HepG2 (cell line): Measurements from ENCODE around the gene COMT. TPM values are rescaled to one million over a fixed set of nuclear protein-coding genes. Genes with fewer than 3 reads are reported as not detected.

Experiments
- ATAC-seq: fragments of 200-7000 bp; cut with Tn5 transposase; 3 replicates; pipeline ENCODE4 v1.9.1; 2020; ENCODE audit warnings: mild to moderate bottlenecking, moderate library complexity
- BruUV-seq: library from RNA; stranded (reverse); fragments of 400-500 nt; replicated peaks from 2 replicates; lab custom pipeline; 2021; lab: Mats Ljungman, UMichigan
- CTCF ChIA-PET: fragments of 300-600 bp; formaldehyde crosslinking; extraction: SDS; loops from one replicate; lab custom pipeline; 2021; ENCODE audit warnings: low total read pairs, inconsistent platforms, low intra/inter-chr PET ratio; lab: Yijun Ruan, JAX
- POLR2A ChIA-PET: fragments of 350-600 bp; sonication (Branson Sonifier 250); formaldehyde crosslinking; loops from one replicate; lab custom pipeline; 2020; ENCODE audit warnings: antibody characterized with exemption, inconsistent platforms; lab: Yijun Ruan, JAX
- DNase-seq: peaks from one replicate; pipeline ENCODE4 v3.0.0-alpha.2; 2015; ENCODE audit warnings: low spot score
- FAIRE-seq: peaks from 3 replicates; lab custom pipeline; 2011; peaks lifted over from hg19 to GRCh38; lab: Jason Lieb, UNC
- H2AFZ ChIP-seq: one replicate; pipeline ENCODE4 v1.6.1; 2011; ENCODE audit warnings: low read length, inconsistent platforms
- H3K27ac ChIP-seq: fragments of 300-600 bp; 3 replicates; pipeline ENCODE4 v1.8.0; 2011; ENCODE audit warnings: mixed run types, mild to moderate bottlenecking, mixed read lengths, low read length, inconsistent platforms; ENCODE audit not compliant: insufficient read depth; ENCODE audit errors: extremely low read length
- H3K27me3 ChIP-seq, 2 experiments: fragments of 200-600 bp in 1 of 2; 2 replicates in 1 of 2; 3 replicates in 1 of 2; pipeline versions ENCODE4 v1.6.0 to v1.8.0; 2011; ENCODE audit warnings: low read length in 2 of 2, mild to moderate bottlenecking in 2 of 2, moderate library complexity in 2 of 2, inconsistent platforms in 1 of 2; ENCODE audit not compliant: insufficient read depth in 2 of 2, control insufficient read depth in 1 of 2
- H3K36me3 ChIP-seq, 2 experiments: fragments of 200-600 bp in 1 of 2; replicated peaks in 1 of 2; 2 replicates in 1 of 2; 3 replicates in 1 of 2; pipeline versions ENCODE4 v1.5.1 to v1.8.0; 2011; ENCODE audit warnings: low read length in 2 of 2, inconsistent platforms in 1 of 2; ENCODE audit not compliant: insufficient read depth in 2 of 2, control insufficient read depth in 1 of 2
- H3K4me1 ChIP-seq: 2 replicates; pipeline ENCODE4 v1.5.1; 2012; ENCODE audit warnings: low read length, inconsistent platforms; ENCODE audit not compliant: insufficient read depth
- H3K4me2 ChIP-seq: 2 replicates; pipeline ENCODE4 v1.6.0; 2011; ENCODE audit warnings: low read depth, low read length, inconsistent platforms
- H3K4me3 ChIP-seq, 3 experiments: fragments of 200-600 bp in 1 of 3; sonication (generic), shearing (Covaris generic) in 1 of 3; replicated peaks in 1 of 3; 2 replicates each; pipeline ENCODE4 v1.5.1; 2011 to 2016; ENCODE audit warnings: low read length in 3 of 3, inconsistent platforms in 2 of 3, low read depth in 2 of 3, mild to moderate bottlenecking in 2 of 3, control low read depth in 1 of 3, mixed read lengths in 1 of 3; ENCODE audit not compliant: insufficient read depth in 1 of 3
- H3K79me2 ChIP-seq: one replicate; pipeline ENCODE4 v1.6.1; 2011; ENCODE audit warnings: low read length, inconsistent platforms; ENCODE audit not compliant: insufficient read depth
- H3K9ac ChIP-seq: 2 replicates; pipeline ENCODE4 v1.6.0; 2011; ENCODE audit warnings: mild to moderate bottlenecking, low read depth, low read length, inconsistent platforms; ENCODE audit not compliant: insufficient read depth
- H3K9me3 ChIP-seq: 2 replicates; pipeline ENCODE4 v1.5.1; 2012; ENCODE audit warnings: mild to moderate bottlenecking, low read length
- H4K20me1 ChIP-seq: 2 replicates; pipeline ENCODE4 v1.6.0; 2011; ENCODE audit warnings: inconsistent platforms, mild to moderate bottlenecking, low read length, moderate library complexity; ENCODE audit not compliant: insufficient read depth
- EEA1 ChIP-seq: sonication (generic); formaldehyde crosslinking; IDR thresholded peaks from 2 replicates; pipeline ENCODE4 v1.5.1; 2020; ENCODE audit warnings: mild to moderate bottlenecking, missing genetic modification reagents, borderline replicate concordance
- HDAC1 ChIP-seq: sonication (generic); formaldehyde crosslinking; IDR thresholded peaks from 2 replicates; pipeline ENCODE4 v1.5.1; 2020; ENCODE audit warnings: mild to moderate bottlenecking, missing genetic modification reagents
- HNF1A ChIP-seq, 2 experiments: sonication (generic) in 1 of 2; formaldehyde crosslinking in 1 of 2; IDR thresholded peaks; 2 replicates each; pipeline versions ENCODE4 v1.4.0 to v1.6.1; 2016 to 2020; ENCODE audit warnings: borderline replicate concordance in 1 of 2, low read depth in 1 of 2, mild to moderate bottlenecking in 1 of 2, missing genetic modification reagents in 1 of 2
- MTF2 ChIP-seq: sonication (generic); formaldehyde crosslinking; IDR thresholded peaks from 2 replicates; pipeline ENCODE4 v1.5.0; 2020; ENCODE audit warnings: missing genetic modification reagents, borderline replicate concordance
- NR0B2 ChIP-seq: sonication (generic); formaldehyde crosslinking; IDR thresholded peaks from 2 replicates; pipeline ENCODE4 v1.4.0; 2020; ENCODE audit warnings: mild to moderate bottlenecking, missing genetic modification reagents
- REST ChIP-seq, 2 experiments: IDR thresholded peaks; 2 replicates each; pipeline ENCODE4 v1.6.1; 2011 to 2012; ENCODE audit warnings: low read length in 2 of 2, borderline replicate concordance in 1 of 2, low read depth in 1 of 2, mild to moderate bottlenecking in 1 of 2, moderate library complexity in 1 of 2
- SOX6 ChIP-seq, 2 experiments: fragments of 450-650 bp in 1 of 2; sonication (generic) in 1 of 2; formaldehyde crosslinking in 1 of 2; IDR thresholded peaks; 2 replicates each; pipeline versions ENCODE4 v1.4.0 to v1.6.1; 2017 to 2020; ENCODE audit warnings: antibody characterized with exemption in 1 of 2, mild to moderate bottlenecking in 1 of 2, missing genetic modification reagents in 1 of 2
- THRA ChIP-seq: sonication (generic); formaldehyde crosslinking; IDR thresholded peaks from 2 replicates; pipeline ENCODE4 v1.4.0; 2020; ENCODE audit warnings: missing genetic modification reagents, borderline replicate concordance
- ZNF598 ChIP-seq: sonication (generic); formaldehyde crosslinking; IDR thresholded peaks from 2 replicates; pipeline ENCODE4 v1.5.1; 2020; ENCODE audit warnings: mild to moderate bottlenecking, missing genetic modification reagents, borderline replicate concordance
- ZNF770 ChIP-seq: sonication (generic); formaldehyde crosslinking; IDR thresholded peaks from 2 replicates; pipeline ENCODE4 v1.5.0; 2020; ENCODE audit warnings: mild to moderate bottlenecking, missing genetic modification reagents
- WGBS: methylation state at CpG from one replicate; pipeline ENCODE4 v1.1.6; 2017; ENCODE audit warnings: low lambda C conversion rate; 5-methylcytosine and 5-hydroxymethylcytosine counted together
- in situ Hi-C: cut with HindIII; loops from 2 replicates; pipeline ENCODE4 v1.10.0; 2017; ENCODE audit warnings: low pct_unique_long_range_greater_than_20kb; ENCODE audit not compliant: extremely low pct_ligation_motif_present
- intact Hi-C: fragments of 100-400 bp; cut with micrococcal nuclease; formaldehyde crosslinking; loops from one replicate; pipeline ENCODE4 v1.10.0; 2022; ENCODE audit not compliant: unreplicated experiment
- polyA plus RNA-seq, 8 experiments: library from polyadenylated mRNA; depleted of rRNA in 3 of 8; stranded (reverse) in 7 of 8; unstranded in 1 of 8; fragments of >200 nt; fragmentation: Illumina TruSeq in 4 of 8; extraction: Trizol in 4 of 8; gene quantifications; 2 replicates each; pipeline versions ENCODE4 v1.2.1 to v1.2.3, GENCODE V29; 2011 to 2016; ENCODE audit warnings: low read depth in 4 of 8, missing spikeins in 1 of 8, mixed read lengths in 1 of 8; ENCODE audit not compliant: insufficient read depth in 1 of 8
- total RNA-seq, 5 experiments: library from RNA; depleted of rRNA; stranded (reverse); fragments of >200 nt; fragmentation: Illumina TruSeq; extraction: Trizol; gene quantifications; 2 replicates each; pipeline ENCODE4 v1.2.3, GENCODE V29; 2016; ENCODE audit warnings: low read depth in 1 of 5

Gene COMT
- total and polyA plus RNA-seq, 2 of the 13 experiments (the other 11 are each of a cell fraction or from before 2014, with no cell fraction given) = 156 to 162 TPM

- no peaks in the 10 kb centered on the region for H3K79me2 ChIP-seq
- WGBS = 98% methylated on average over 7 of the region's 7 CpGs
- no peaks in the 10 kb centered on the region for H3K9me3 ChIP-seq
- peaks cover 6% of the 10 kb centered on the region for H3K4me1 ChIP-seq
- no peak overlapping the region for H3K4me3 ChIP-seq
- H4K20me1 ChIP-seq = no peaks in the 10 kb centered on the region
- H3K4me2 ChIP-seq = no peak overlapping the region
- CTCF ChIA-PET = no interaction called here
- ATAC-seq (no peak), DNase-seq (no peak), FAIRE-seq (no peak)
- 0 out of 5 replicates have a peak, but pooled peaks cover 0 to 1% of the 10 kb centered on the region in 2 experiments for H3K27me3 ChIP-seq
- H3K36me3 ChIP-seq = no peaks in the 10 kb centered on the region; a peak in 1 of 5 replicates
- POLR2A ChIA-PET = no interaction called here
- H3K9ac ChIP-seq = no peak overlapping the region
- in situ Hi-C loops = no loop called here
- no peak overlapping the region for H2AFZ ChIP-seq
- no TSS peak for BruUV-seq
- H3K27ac ChIP-seq = no peak overlapping the region
- intact Hi-C loops = no loop called here
- TF ChIP-seq HDAC1 (CRISPR knock-in tag) (no peak), THRA (CRISPR knock-in tag) (no peak), REST (IDR thresholded peaks at IDR 0.05; ENCODE audit: borderline replicate concordance in 1 of 2, low read depth in 1 of 2, low read length in 2 of 2) (no peak), EEA1 (CRISPR knock-in tag) (no peak), NR0B2 (CRISPR knock-in tag) (no peak), HNF1A (IDR thresholded peaks at IDR 0.05; ENCODE audit: low read depth) (no peak), HNF1A (CRISPR knock-in tag; IDR thresholded peaks at IDR 0.05; ENCODE audit: borderline replicate concordance) (no peak), MTF2 (no peak), ZNF770 (CRISPR knock-in tag) (no peak), ZNF598 (CRISPR knock-in tag) (no peak), SOX6 (IDR thresholded peaks at IDR 0.05) (no peak), SOX6 (CRISPR knock-in tag; IDR thresholded peaks at IDR 0.05) (no peak)
Measured at GRCh38 chr22:19993926-19994325, 52.4 kb downstream of the COMT start.
